Large intestine (tissue), 3 donors: ENCODE data around the gene ATF5. TPM values are rescaled to one million over a fixed set of nuclear protein-coding genes. Genes with fewer than 3 reads are reported as not detected.

Experiments
- DNase-seq, 2 donors: peaks; one replicate each; pipeline versions ENCODE4 v3.0.0 to v3.0.0-alpha.2; 2013
- H3K27ac ChIP-seq: one replicate; pipeline ENCODE4 v1.5.1; 2013; ENCODE audit warnings: low read length
- H3K27me3 ChIP-seq: 2 replicates; pipeline ENCODE4 v1.6.1; 2013; ENCODE audit warnings: low read length; ENCODE audit not compliant: control insufficient read depth, insufficient read depth
- H3K36me3 ChIP-seq: 2 replicates; pipeline ENCODE4 v1.6.1; 2013; ENCODE audit warnings: low read length; ENCODE audit not compliant: control insufficient read depth, insufficient read depth
- H3K4me1 ChIP-seq: one replicate; pipeline ENCODE4 v1.6.1; 2013; ENCODE audit warnings: low read length; ENCODE audit not compliant: control insufficient read depth, insufficient read depth
- H3K4me3 ChIP-seq: one replicate; pipeline ENCODE4 v1.5.1; 2013; ENCODE audit warnings: low read length
- H3K9me3 ChIP-seq: one replicate; pipeline ENCODE4 v1.6.1; 2013; ENCODE audit warnings: mild to moderate bottlenecking, low read depth, low read length, moderate library complexity; ENCODE audit not compliant: control insufficient read depth
- WGBS: methylation state at CpG from one replicate; pipeline ENCODE4 v1.1.5; 2013; ENCODE audit warnings: low lambda C conversion rate; ENCODE audit not compliant: insufficient coverage; 5-methylcytosine and 5-hydroxymethylcytosine counted together
- polyA plus RNA-seq: library from polyadenylated mRNA; unstranded; fragments of 120-200 nt; gene quantifications from one replicate; pipeline ENCODE4 v1.2.1, GENCODE V29; 2013

The ATF5 gene
- polyA plus RNA-seq, 1 donor: 44.7 TPM

DNA sequence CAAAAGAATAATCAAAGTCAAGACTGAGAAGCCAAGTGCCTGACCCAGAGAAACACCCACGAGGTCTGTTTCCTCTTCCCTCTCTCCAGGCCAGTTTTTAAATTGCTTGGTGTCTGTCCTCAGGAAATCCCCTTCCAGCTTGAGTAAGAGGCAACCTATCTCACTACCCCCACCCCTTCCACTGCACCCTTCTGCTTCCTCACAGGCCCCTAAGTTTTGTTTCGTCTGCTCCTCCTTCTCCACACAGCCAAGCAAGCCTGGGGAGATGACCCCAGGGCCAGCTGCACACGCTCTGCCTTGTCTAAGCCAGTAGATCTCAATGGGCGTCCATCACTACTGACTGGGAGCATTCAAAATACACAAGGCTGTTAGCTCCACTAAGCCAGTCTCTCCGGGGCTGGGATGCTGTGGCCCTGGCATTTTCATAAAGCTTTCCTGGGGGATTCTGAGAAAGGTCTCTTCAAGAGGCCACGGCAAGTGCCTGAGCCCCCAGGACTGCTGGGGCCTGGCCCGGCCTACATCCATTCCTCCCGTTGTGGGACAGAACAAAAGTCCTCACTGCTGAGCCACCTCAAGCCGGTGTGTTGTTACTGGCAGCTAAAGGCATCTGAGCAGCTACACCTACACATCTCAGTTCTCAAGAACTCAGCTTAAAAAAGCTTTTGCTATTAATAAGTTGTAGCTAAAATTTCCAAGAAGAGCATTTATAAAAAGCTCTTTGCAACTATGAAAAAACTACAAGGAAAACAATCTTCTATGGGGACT, 17.4 kb upstream of the ATF5 start:
- Histone ChIP-seq H3K27ac (no peak overlapping the region), H3K4me3 (no peak overlapping the region), H3K9me3 (no peaks in the 10 kb centered on the region), H3K27me3 (no peaks in the 10 kb centered on the region), H3K4me1 (peaks cover 6% of the 10 kb centered on the region), H3K36me3 (peaks cover 59% of the 10 kb centered on the region)
- WGBS: no CpG with 5 or more reads among the region's 9 CpGs
- no peak for DNase-seq

DNA sequence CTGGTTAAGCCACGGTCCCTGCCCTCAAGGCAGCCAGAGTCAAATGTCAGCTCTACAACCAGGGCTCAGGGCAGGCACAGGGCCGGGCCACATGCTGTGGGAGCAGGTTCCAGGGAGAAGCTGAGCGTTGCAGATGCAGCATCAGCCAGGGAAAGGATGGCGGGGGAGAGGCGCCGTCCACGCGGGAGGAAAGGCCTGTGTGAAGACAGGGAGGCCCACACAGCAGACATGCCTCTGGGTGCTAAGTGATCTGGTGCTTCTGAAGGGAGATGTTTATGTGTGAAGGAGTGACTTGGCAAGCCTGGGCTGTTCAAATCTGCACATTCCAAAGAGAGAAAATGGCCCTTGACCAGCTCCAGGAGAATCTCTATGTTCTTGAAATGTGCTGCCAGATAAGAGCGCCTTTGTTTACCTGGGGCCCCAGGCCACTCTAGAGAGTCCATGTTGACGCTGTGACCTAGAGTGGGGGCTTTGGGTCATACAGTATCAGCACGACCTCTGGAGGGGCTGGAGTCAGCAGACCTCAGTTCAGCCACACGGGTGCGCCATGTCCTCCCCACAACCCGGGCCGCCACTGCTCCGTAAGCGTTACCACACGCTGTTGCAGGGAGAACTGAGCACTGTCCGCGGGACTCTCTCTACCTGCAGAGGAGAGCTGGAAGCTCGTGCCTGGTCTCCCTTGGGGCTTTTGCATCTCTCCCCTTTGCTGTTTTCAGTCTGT, 15.9 kb upstream of the ATF5 start:
- no CpG with 5 or more reads among the region's 21 CpGs for WGBS
- Histone ChIP-seq H3K27ac (no peak overlapping the region), H3K27me3 (no peaks in the 10 kb centered on the region), H3K9me3 (no peaks in the 10 kb centered on the region), H3K4me3 (no peak overlapping the region), H3K36me3 (peaks cover 57% of the 10 kb centered on the region), H3K4me1 (peaks cover 6% of the 10 kb centered on the region)
- DNase-seq: peak in 1 of 2 donors; percentile 43

- no peak overlapping the region for H3K4me3 ChIP-seq
- H3K27ac ChIP-seq: no peak overlapping the region
- no peaks in the 10 kb centered on the region for H3K27me3 ChIP-seq
- WGBS: no CpG with 5 or more reads among the region's 10 CpGs
- H3K36me3 ChIP-seq: peaks cover 56% of the 10 kb centered on the region
- H3K9me3 ChIP-seq: no peaks in the 10 kb centered on the region
- DNase-seq: no peak
- peaks cover 6% of the 10 kb centered on the region for H3K4me1 ChIP-seq
Observed at GRCh38 chr19:49913720-49914119, 15.3 kb upstream of the ATF5 start.

GRCh38 chr19:49915271-49915670, 13.7 kb upstream of the ATF5 start:
- 100% methylated on average over 3 of the region's 6 CpGs for whole genome bisulfite sequencing
- Histone ChIP-seq H3K27ac (no peak overlapping the region), H3K27me3 (no peaks in the 10 kb centered on the region), H3K9me3 (no peaks in the 10 kb centered on the region), H3K4me3 (no peak overlapping the region), H3K4me1 (peaks cover 6% of the 10 kb centered on the region), H3K36me3 (peaks cover 51% of the 10 kb centered on the region)
- DNase-seq: no peak

- DNase-seq: no peak
- no peak overlapping the region for H3K4me3 ChIP-seq
- no peaks in the 10 kb centered on the region for H3K9me3 ChIP-seq
- H3K4me1 ChIP-seq: peaks cover 6% of the 10 kb centered on the region
- H3K27ac ChIP-seq: no peak overlapping the region
- H3K27me3 ChIP-seq: no peaks in the 10 kb centered on the region
- WGBS: 94% methylated on average over 3 of the region's 21 CpGs
- H3K36me3 ChIP-seq: peaks cover 62% of the 10 kb centered on the region
Observed at GRCh38 chr19:49916839-49917733, 11.9 kb upstream of the ATF5 start.

DNA sequence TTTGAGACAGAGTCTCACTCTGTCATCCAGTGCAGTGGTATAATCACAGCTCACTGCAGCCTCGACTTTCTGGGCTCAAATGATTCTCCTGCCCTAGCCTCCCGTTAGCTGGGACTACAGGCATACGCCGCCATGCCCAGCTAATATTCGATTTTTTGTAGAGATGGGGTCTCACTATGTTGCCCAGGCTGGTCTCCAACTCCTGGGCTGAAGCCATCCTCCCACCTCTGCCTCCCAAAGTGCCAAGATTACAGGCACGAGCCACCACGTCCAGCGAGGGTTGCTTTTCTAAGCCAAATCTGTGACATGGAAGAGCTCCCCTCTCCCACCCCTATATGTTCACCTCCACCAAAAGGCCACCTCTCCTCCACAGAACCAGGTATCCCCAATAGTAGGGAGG, 10.9 kb upstream of the ATF5 start:
- no CpG with 5 or more reads among the region's 8 CpGs for WGBS
- peaks cover 64% of the 10 kb centered on the region for H3K36me3 ChIP-seq
- DNase-seq: no peak
- no peaks in the 10 kb centered on the region for H3K27me3 ChIP-seq
- H3K4me1 ChIP-seq: peaks cover 3% of the 10 kb centered on the region
- no peaks in the 10 kb centered on the region for H3K9me3 ChIP-seq
- no peak overlapping the region for H3K27ac ChIP-seq
- H3K4me3 ChIP-seq: no peak overlapping the region

DNA sequence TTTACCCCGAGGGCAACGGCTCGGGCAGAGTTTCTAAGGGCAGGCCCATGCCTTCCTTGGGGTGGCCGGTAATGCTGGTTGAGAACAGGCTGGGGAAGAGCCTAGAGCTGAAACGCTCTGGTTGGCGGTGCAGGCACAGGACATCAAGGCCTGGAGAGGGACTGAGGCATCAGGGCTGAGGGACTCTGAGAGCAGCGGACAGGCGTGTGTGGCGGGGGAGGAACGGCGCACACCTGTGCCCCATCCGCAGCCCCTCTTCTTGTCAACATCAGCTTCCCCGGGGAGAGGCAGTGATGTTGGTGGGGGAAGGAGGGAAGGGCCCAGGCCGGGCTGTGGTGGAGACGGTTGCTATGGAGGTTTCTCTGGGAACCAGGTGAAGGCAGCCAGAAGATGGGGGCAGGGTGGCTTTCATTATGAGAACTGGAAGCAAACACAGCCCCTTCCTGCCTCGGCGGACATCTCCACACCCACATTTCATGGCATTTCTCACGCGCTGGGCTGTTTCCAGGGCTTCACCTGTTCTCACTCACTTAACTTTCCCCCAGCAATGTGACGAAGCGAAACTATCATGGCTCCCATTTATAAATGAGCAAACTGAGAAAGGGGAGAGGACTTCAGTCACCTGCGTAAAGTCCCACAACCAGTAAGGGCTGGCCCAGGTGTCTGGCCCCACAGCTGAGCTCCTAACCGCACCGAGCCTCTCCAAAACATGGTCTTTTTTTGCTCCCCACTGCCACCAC, 8.2 kb upstream of the ATF5 start:
- WGBS: no CpG with 5 or more reads among the region's 24 CpGs
- DNase-seq: no peak
- no peak overlapping the region for H3K4me3 ChIP-seq
- H3K27me3 ChIP-seq: no peaks in the 10 kb centered on the region
- no peaks in the 10 kb centered on the region for H3K4me1 ChIP-seq
- peaks cover 67% of the 10 kb centered on the region for H3K36me3 ChIP-seq
- no peak overlapping the region for H3K27ac ChIP-seq
- H3K9me3 ChIP-seq: no peaks in the 10 kb centered on the region

DNA sequence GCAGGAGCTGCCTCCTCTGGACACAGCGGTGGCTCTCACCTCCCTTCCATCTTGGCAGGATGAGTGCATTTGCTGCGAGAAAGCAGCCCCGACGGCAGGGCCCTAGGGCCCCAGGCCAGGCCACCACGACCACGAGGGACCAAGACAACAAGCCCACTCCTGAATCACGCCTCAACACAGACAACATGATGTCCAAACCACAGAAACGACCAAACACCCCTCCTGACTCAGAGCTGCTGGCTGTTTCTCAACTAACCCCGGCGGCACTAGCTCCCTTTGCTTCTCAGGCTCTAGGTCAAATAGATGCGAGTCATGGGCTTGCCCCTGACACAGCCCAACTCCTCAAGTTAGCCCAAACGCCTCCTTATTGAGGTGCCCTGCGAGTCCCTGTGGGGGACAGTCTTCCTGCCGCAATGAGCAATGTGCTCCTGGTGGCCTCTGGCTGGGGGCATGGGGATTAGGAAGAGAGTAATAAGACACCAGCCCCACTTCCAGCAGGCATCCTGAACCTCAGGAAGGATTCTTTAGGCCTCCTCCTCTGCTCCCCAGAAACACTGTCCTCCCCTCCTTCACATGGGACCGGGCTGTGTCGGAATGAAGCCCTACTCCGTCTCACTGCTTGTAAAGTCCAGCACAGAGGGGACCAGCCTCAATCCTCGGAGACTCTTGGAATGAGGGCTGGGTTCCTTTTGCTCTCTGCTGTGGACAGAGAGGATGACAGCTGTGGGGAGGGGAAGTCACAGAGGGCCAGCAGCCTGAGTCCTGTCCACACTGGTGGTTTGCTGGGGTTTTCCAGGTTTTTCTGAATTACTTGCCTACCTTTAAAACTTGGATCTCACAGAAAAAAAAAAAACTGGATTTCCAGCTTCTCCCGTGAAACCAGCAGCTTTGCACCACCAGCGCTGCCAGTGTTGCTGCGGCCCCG, 6.9 kb upstream of the ATF5 start:
- no peaks in the 10 kb centered on the region for H3K4me1 ChIP-seq
- H3K27ac ChIP-seq: no peak overlapping the region
- H3K9me3 ChIP-seq: no peaks in the 10 kb centered on the region
- no CpG with 5 or more reads among the region's 22 CpGs for WGBS
- peaks cover 70% of the 10 kb centered on the region for H3K36me3 ChIP-seq
- DNase-seq: no peak
- H3K4me3 ChIP-seq: no peak overlapping the region
- no peaks in the 10 kb centered on the region for H3K27me3 ChIP-seq
